Calu3 (cell line): ENCODE results near the gene MRPS35. TPM values are rescaled to one million over a fixed set of nuclear protein-coding genes. Genes with fewer than 3 reads are reported as not detected.

ENCODE experiments used
- BruUV-seq: library from RNA; stranded (reverse); fragments of 400-500 nt; replicated peaks from 2 replicates; lab custom pipeline; 2021; lab: Mats Ljungman, UMichigan
- CTCF ChIA-PET: fragments of 300-600 bp; sonication (Branson Sonifier 250); formaldehyde crosslinking; loops from one replicate; lab custom pipeline; 2022; ENCODE audit warnings: antibody characterized with exemption; lab: Charles Lee
- DNase-seq: peaks from one replicate; pipeline ENCODE4 v3.0.0; 2022
- H3K27ac Mint-ChIP-seq: one replicate; pipeline ENCODE4 v1.8.0; 2022; ENCODE audit warnings: mixed read lengths; ENCODE audit not compliant: unreplicated experiment
- H3K27me3 Mint-ChIP-seq: one replicate; pipeline ENCODE4 v1.8.0; 2022; ENCODE audit warnings: mixed read lengths; ENCODE audit not compliant: unreplicated experiment
- H3K36me3 Mint-ChIP-seq: one replicate; pipeline ENCODE4 v1.8.0; 2022; ENCODE audit warnings: mild to moderate bottlenecking, moderate library complexity, mixed read lengths; ENCODE audit not compliant: insufficient read depth, unreplicated experiment
- H3K4me1 Mint-ChIP-seq: one replicate; pipeline ENCODE4 v1.8.0; 2022; ENCODE audit warnings: mild to moderate bottlenecking, low read depth, mixed read lengths; ENCODE audit not compliant: unreplicated experiment
- H3K4me3 Mint-ChIP-seq: one replicate; pipeline ENCODE4 v1.8.0; 2022; ENCODE audit warnings: mild to moderate bottlenecking, low read depth, moderate library complexity, mixed read lengths; ENCODE audit not compliant: unreplicated experiment
- H3K9me3 Mint-ChIP-seq: one replicate; pipeline ENCODE4 v1.8.0; 2022; ENCODE audit warnings: low read depth, mixed read lengths; ENCODE audit not compliant: unreplicated experiment
- intact Hi-C: fragments of 100-400 bp; cut with micrococcal nuclease; formaldehyde crosslinking; loops from one replicate; pipeline ENCODE4 v1.10.0; 2022; ENCODE audit not compliant: unreplicated experiment
- total RNA-seq: library from RNA; stranded (reverse); gene quantifications from 2 replicates; pipeline ENCODE4 v1.2.3, GENCODE V29; 2022
- TF ChIP-seq, protein P1 (sequence below): fragments of 200-600 bp; IDR thresholded peaks from one replicate; pipeline ENCODE4 v1.8.0; 2022; ENCODE audit warnings: antibody characterized with exemption; ENCODE audit not compliant: unreplicated experiment

Gene MRPS35
- total RNA-seq, 1 experiment from 2014 or later = 70.5 TPM

DNA sequence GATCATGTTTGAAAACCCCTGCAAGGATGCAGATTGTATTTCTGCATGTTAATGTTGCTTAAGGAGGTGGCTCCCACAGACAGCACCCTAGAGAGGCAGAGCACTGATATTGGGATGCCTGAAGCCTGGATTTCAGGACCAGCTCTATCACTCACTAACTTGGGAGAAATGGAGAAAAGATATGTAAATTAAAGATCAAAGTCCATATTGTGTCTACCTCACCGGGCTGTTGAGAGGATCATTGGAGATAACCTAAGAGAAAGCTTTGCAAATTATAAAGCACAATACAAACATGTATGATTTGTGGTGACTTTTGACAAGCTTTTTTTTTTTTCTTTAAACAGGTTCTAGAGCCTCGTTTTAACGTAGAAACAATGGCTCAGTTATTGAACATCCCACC lies 22.0 kb upstream of the MRPS35 start:
- no peaks in the 10 kb centered on the region for H3K4me1 Mint-ChIP-seq
- H3K27me3 Mint-ChIP-seq = no peaks in the 10 kb centered on the region
- BruUV-seq = no TSS peak
- DNase-seq = no peak
- H3K27ac Mint-ChIP-seq = no peak overlapping the region
- H3K36me3 Mint-ChIP-seq = no peaks in the 10 kb centered on the region
- H3K4me3 Mint-ChIP-seq = no peak overlapping the region
- CTCF ChIA-PET = interaction anchor here (0.5 to 1.0 kb wide), 2 partner anchors 13 to 76 kb away, joined by 3 read pairs; no protein-coding TSS in a partner anchor
- TF ChIP-seq, protein P1, sequence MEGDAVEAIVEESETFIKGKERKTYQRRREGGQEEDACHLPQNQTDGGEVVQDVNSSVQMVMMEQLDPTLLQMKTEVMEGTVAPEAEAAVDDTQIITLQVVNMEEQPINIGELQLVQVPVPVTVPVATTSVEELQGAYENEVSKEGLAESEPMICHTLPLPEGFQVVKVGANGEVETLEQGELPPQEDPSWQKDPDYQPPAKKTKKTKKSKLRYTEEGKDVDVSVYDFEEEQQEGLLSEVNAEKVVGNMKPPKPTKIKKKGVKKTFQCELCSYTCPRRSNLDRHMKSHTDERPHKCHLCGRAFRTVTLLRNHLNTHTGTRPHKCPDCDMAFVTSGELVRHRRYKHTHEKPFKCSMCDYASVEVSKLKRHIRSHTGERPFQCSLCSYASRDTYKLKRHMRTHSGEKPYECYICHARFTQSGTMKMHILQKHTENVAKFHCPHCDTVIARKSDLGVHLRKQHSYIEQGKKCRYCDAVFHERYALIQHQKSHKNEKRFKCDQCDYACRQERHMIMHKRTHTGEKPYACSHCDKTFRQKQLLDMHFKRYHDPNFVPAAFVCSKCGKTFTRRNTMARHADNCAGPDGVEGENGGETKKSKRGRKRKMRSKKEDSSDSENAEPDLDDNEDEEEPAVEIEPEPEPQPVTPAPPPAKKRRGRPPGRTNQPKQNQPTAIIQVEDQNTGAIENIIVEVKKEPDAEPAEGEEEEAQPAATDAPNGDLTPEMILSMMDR = no peak
- H3K9me3 Mint-ChIP-seq = no peaks in the 10 kb centered on the region
- intact Hi-C loops = no loop called here

DNA sequence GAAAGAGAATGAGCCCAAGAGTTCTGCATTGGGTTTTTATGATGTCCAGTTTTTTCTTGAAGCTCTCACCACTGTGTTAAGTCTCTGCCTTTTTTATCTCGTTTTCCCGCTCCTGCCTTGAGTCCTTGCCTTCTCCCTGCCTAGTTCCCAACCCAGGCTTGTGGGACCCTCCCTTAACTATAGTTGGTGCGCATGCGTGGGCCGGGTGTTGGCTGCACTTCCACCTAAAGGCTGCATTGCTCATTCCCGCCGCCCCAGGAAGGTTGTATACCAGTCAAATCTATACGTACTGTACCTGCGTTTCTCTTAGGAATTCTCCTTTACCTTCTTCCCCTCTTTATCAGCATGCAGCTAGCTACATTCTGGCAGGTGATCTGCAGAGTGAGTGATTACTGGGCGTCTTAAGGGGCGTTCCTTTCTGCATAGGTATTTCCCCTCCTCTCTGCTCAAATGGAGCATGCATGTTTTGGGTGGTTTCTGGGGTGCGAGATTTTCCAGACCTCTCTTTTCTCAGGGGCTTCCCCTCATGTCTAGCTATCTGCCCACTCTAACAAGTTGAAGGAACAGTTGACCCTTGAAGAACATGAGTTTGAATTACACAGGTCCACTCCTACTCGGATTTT lies 21.0 kb upstream of the MRPS35 start:
- no peak overlapping the region for H3K4me3 Mint-ChIP-seq
- no peak for DNase-seq
- TF ChIP-seq, protein P1 = no peak
- H3K36me3 Mint-ChIP-seq = peaks cover 3% of the 10 kb centered on the region
- H3K27ac Mint-ChIP-seq = no peak overlapping the region
- intact Hi-C loops = no loop called here
- no peaks in the 10 kb centered on the region for H3K4me1 Mint-ChIP-seq
- no peaks in the 10 kb centered on the region for H3K9me3 Mint-ChIP-seq
- BruUV-seq = no TSS peak
- H3K27me3 Mint-ChIP-seq = no peaks in the 10 kb centered on the region
- CTCF ChIA-PET = no interaction called here

DNA sequence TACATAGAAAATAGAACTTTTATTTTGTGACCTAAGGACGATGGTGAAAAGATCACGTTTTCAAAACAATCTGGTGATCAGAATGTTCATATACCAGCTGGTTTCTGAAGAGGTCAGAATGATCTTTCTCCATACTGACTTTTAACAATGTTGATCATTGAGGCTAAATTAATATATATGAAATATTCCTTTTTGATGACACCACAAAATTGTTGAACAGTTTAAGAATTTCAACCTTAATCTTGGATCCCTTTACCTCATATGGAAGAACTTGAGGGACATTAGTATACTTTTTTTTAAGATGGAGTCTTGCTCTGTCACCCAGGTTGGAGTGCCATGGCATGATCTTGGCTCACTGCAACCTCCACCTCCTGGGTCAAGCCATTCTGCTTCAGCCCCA lies 17.2 kb upstream of the MRPS35 start:
- no peaks in the 10 kb centered on the region for H3K9me3 Mint-ChIP-seq
- no peaks in the 10 kb centered on the region for H3K27me3 Mint-ChIP-seq
- CTCF ChIA-PET = interaction anchor here (0.6 kb wide), 1 partner anchor 9 kb away, joined by 6 read pairs; no protein-coding TSS in a partner anchor
- intact Hi-C loops = no loop called here
- no peak overlapping the region for H3K4me3 Mint-ChIP-seq
- no TSS peak for BruUV-seq
- H3K27ac Mint-ChIP-seq = no peak overlapping the region
- H3K4me1 Mint-ChIP-seq = no peaks in the 10 kb centered on the region
- DNase-seq = no peak
- H3K36me3 Mint-ChIP-seq = peaks cover 3% of the 10 kb centered on the region
- TF ChIP-seq, protein P1 = no peak

DNA sequence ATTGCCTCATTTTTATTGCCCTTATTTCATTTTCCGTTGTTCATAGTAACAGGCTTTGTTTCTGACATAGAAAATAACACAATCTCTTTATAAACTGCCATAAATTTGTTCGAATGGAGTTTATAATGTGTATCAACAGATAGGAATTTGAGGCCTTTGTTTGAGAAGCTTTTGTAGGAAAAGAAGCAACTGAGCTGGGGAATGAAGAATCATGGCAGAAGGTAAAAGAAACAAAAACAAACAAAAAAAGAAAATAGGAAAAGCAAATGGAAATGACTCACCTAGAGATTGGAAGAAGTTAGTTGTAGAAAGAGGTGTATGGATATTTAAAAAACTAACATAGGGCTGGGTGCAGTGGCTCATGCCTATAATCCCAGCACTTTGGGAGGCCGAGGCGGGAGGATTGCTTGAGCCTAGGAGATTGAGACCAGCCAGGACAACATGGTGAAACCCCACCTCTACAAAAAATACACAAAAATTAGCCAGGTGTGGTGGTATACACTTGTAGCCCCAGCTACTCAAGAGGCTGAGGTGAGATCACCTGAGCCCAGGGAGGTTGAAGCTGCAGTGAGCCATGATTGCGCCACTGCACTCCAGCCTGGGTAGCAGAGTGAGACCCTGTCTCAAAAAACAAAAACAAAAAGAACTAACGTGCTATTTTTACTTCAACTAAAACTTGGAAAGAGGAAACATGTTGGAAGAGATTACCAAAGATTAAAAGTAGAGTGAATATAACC lies 14.9 kb upstream of the MRPS35 start:
- H3K27ac Mint-ChIP-seq = no peak overlapping the region
- peaks cover 3% of the 10 kb centered on the region for H3K36me3 Mint-ChIP-seq

More for the DNA sequence above, 14.9 kb upstream of the MRPS35 start:
- CTCF ChIA-PET = no interaction called here
- no peak overlapping the region for H3K4me3 Mint-ChIP-seq
- BruUV-seq = no TSS peak
- no peaks in the 10 kb centered on the region for H3K9me3 Mint-ChIP-seq
- TF ChIP-seq, protein P1 = no peak
- no peaks in the 10 kb centered on the region for H3K4me1 Mint-ChIP-seq
- DNase-seq = no peak
- H3K27me3 Mint-ChIP-seq = no peaks in the 10 kb centered on the region
- intact Hi-C loops = no loop called here
